ENCODE results near the gene SLC41A1. TPM values are rescaled to one million over a fixed set of nuclear protein-coding genes. Genes with fewer than 3 reads are reported as not detected.

Gene SLC41A1
- total and polyA plus RNA-seq, 2 donors (not counting 1 experiment from before 2014, with no cell fraction given): 15.8 to 24.2 TPM

- Histone ChIP-seq H3K27me3 (replicated peaks in 1 of 4; ENCODE audit: control extremely low read depth in 1 of 4, control insufficient read depth in 3 of 4, insufficient read depth in 4 of 4, low read length in 3 of 4) (no peaks in the 10 kb centered on the region), H3K27ac (ENCODE audit: low read length in 2 of 2) (no peak overlapping the region), H3K9ac (ENCODE audit: low read length) (no peak overlapping the region), H3K4me1 (ENCODE audit: control insufficient read depth in 2 of 2, insufficient read depth in 2 of 2, low read length in 2 of 2) (peaks cover 0 to 35% of the 10 kb centered on the region in 2 donors), H3K9me3 (ENCODE audit: control extremely low read depth in 1 of 3, control insufficient read depth in 2 of 3, insufficient read depth in 1 of 3, low read length in 2 of 3) (peaks cover 1 to 5% (median 4%) of the 10 kb centered on the region in 3 donors), H3K4me3 (ENCODE audit: control extremely low read depth in 1 of 5, extremely low read depth in 1 of 5, insufficient read depth in 1 of 5, low read depth in 2 of 5, low read length in 4 of 5) (no peak overlapping the region), H4K20me1 (ENCODE audit: control insufficient read depth, insufficient read depth, low read length, poor library complexity, severe bottlenecking) (no peaks in the 10 kb centered on the region), H3K36me3 (replicated peaks in 1 of 2; ENCODE audit: control extremely low read depth in 1 of 2, control insufficient read depth in 1 of 2, extremely low read depth in 1 of 2, insufficient read depth in 2 of 2, low read length in 1 of 2) (no peaks in the 10 kb centered on the region), H2AFZ (ENCODE audit: insufficient read depth, low read depth, low read length, poor library complexity, severe bottlenecking) (no peak overlapping the region), H3K79me2 (ENCODE audit: control insufficient read depth, insufficient read depth, low read length) (no peaks in the 10 kb centered on the region), H3K4me2 (replicated peaks; ENCODE audit: low read depth, low read length, poor library complexity, severe bottlenecking) (no peak overlapping the region)
- Mint-ChIP-seq H3K4me1 (peaks cover 35% of the 10 kb centered on the region), H3K9me3 (ENCODE audit: insufficient read depth) (no peaks in the 10 kb centered on the region), H3K27ac (no peak overlapping the region), H3K27me3 (no peaks in the 10 kb centered on the region), H3K4me3 (no peak overlapping the region)
- POLR2A ChIA-PET: no interaction called here
- TF ChIP-seq EZH2 (IDR thresholded peaks at IDR 0.05; ENCODE audit: borderline replicate concordance, insufficient read depth, low read depth, low read length, poor library complexity, severe bottlenecking) (no peak), CTCF (IDR thresholded peaks at IDR 0.05) (no peak)
- ATAC-seq (ENCODE audit: low read depth) (no peak), DNase-seq (no peak)
- intact Hi-C loops (cut with micrococcal nuclease): no loop called here
- 82% methylated on average over 1 of the region's 1 CpG for WGBS (ENCODE audit: insufficient coverage)
- CTCF ChIA-PET: interaction anchor here (1.4 to 2.5 kb wide), 4 partner anchors 16 to 169 kb away, joined by 3 to 15 read pairs (median 4); no protein-coding TSS in a partner anchor
These were observed 14.6 kb upstream of the SLC41A1 start for GRCh38 chr1:205827623-205828022.

- Histone ChIP-seq H3K9ac (ENCODE audit: low read length) (no peak overlapping the region), H2AFZ (ENCODE audit: insufficient read depth, low read depth, low read length, poor library complexity, severe bottlenecking) (no peak overlapping the region), H3K27me3 (replicated peaks in 1 of 4; ENCODE audit: control extremely low read depth in 1 of 4, control insufficient read depth in 3 of 4, insufficient read depth in 4 of 4, low read length in 3 of 4) (no peaks in the 10 kb centered on the region), H3K4me3 (ENCODE audit: control extremely low read depth in 1 of 5, extremely low read depth in 1 of 5, insufficient read depth in 1 of 5, low read depth in 2 of 5, low read length in 4 of 5) (no peak overlapping the region), H3K4me1 (ENCODE audit: control insufficient read depth in 2 of 2, insufficient read depth in 2 of 2, low read length in 2 of 2) (peaks cover 0 to 33% of the 10 kb centered on the region in 2 donors), H3K27ac (ENCODE audit: low read length in 2 of 2) (no peak overlapping the region), H3K9me3 (ENCODE audit: control extremely low read depth in 1 of 3, control insufficient read depth in 2 of 3, insufficient read depth in 1 of 3, low read length in 2 of 3) (peaks cover 3 to 5% (median 4%) of the 10 kb centered on the region in 3 donors), H3K4me2 (replicated peaks; ENCODE audit: low read depth, low read length, poor library complexity, severe bottlenecking) (no peak overlapping the region), H3K79me2 (ENCODE audit: control insufficient read depth, insufficient read depth, low read length) (no peaks in the 10 kb centered on the region), H3K36me3 (replicated peaks in 1 of 2; ENCODE audit: control extremely low read depth in 1 of 2, control insufficient read depth in 1 of 2, extremely low read depth in 1 of 2, insufficient read depth in 2 of 2, low read length in 1 of 2) (no peaks in the 10 kb centered on the region), H4K20me1 (ENCODE audit: control insufficient read depth, insufficient read depth, low read length, poor library complexity, severe bottlenecking) (no peaks in the 10 kb centered on the region)
- H3K4me3 Mint-ChIP-seq: no peak overlapping the region
- no peak overlapping the region for H3K27ac Mint-ChIP-seq
- peaks cover 34% of the 10 kb centered on the region for H3K4me1 Mint-ChIP-seq
- no peaks in the 10 kb centered on the region for H3K9me3 Mint-ChIP-seq (ENCODE audit: insufficient read depth)
- no peaks in the 10 kb centered on the region for H3K27me3 Mint-ChIP-seq
- DNase-seq (no peak), ATAC-seq (ENCODE audit: low read depth) (no peak)
- ChIA-PET CTCF (interaction anchor here (1.4 to 2.5 kb wide), 3 partner anchors 17 to 168 kb away, joined by 3 to 15 read pairs (median 4); no protein-coding TSS in a partner anchor), POLR2A (no interaction called here)
- TF ChIP-seq CTCF (IDR thresholded peaks at IDR 0.05) (no peak), EZH2 (IDR thresholded peaks at IDR 0.05; ENCODE audit: borderline replicate concordance, insufficient read depth, low read depth, low read length, poor library complexity, severe bottlenecking) (no peak)
- intact Hi-C loops (cut with micrococcal nuclease): no loop called here
- WGBS (ENCODE audit: insufficient coverage): 50% methylated on average over 1 of the region's 3 CpGs
These were observed 14.0 kb upstream of the SLC41A1 start for GRCh38 chr1:205826995-205827394.

All from B cell (primary cell).